GM21737 (cell line): ENCODE results near the gene PLXNA2.

Source experiments
- ATAC-seq: cut with Tn5 transposase; IDR thresholded peaks from one replicate; pipeline ENCODE4 v1.9.1; 2021; ENCODE audit warnings: mild to moderate bottlenecking, moderate library complexity; ENCODE audit not compliant: unreplicated experiment

The PLXNA2 gene

GRCh38 chr1:208166340-208167138, 77.6 kb downstream of the PLXNA2 start:
- ATAC-seq: no peak

- no peak for ATAC-seq
Measured at GRCh38 chr1:208165659-208166058, 78.5 kb downstream of the PLXNA2 start.

GRCh38 chr1:208164609-208165008, 79.6 kb downstream of the PLXNA2 start:
- ATAC-seq: no peak

- ATAC-seq: no peak
Measured at GRCh38 chr1:208163539-208163938, 80.6 kb downstream of the PLXNA2 start.

GRCh38 chr1:208162903-208163302, 81.3 kb downstream of the PLXNA2 start:
- no peak for ATAC-seq

- no peak for ATAC-seq
Measured at GRCh38 chr1:208161656-208162375, 82.4 kb downstream of the PLXNA2 start.

GRCh38 chr1:208161005-208161404, 83.2 kb downstream of the PLXNA2 start:
- no peak for ATAC-seq

GRCh38 chr1:208160259-208160819, 83.8 kb downstream of the PLXNA2 start:
- ATAC-seq: no peak

- ATAC-seq: no peak
Measured at GRCh38 chr1:208159555-208160258, 84.5 kb downstream of the PLXNA2 start.

GRCh38 chr1:208158640-208159554, 85.3 kb downstream of the PLXNA2 start:
- ATAC-seq: no peak

- ATAC-seq: no peak
Measured at GRCh38 chr1:208157769-208158168, 86.4 kb downstream of the PLXNA2 start.

- ATAC-seq: no peak
Measured at GRCh38 chr1:208156741-208157140, 87.4 kb downstream of the PLXNA2 start.

- ATAC-seq: no peak
Measured at GRCh38 chr1:208156310-208156709, 87.9 kb downstream of the PLXNA2 start.

- ATAC-seq: no peak
Measured at GRCh38 chr1:208154679-208155642, 89.2 kb downstream of the PLXNA2 start.

GRCh38 chr1:208154040-208154439, 90.1 kb downstream of the PLXNA2 start:
- no peak for ATAC-seq

GRCh38 chr1:208153386-208153785, 90.8 kb downstream of the PLXNA2 start:
- ATAC-seq: no peak

GRCh38 chr1:208151728-208152598, 92.2 kb downstream of the PLXNA2 start:
- no peak for ATAC-seq

GRCh38 chr1:208150833-208151458, 93.2 kb downstream of the PLXNA2 start:
- ATAC-seq: no peak
